HG03045 (cell line): Measurements from ENCODE around the gene FBF1.

Experiments
- ATAC-seq: cut with Tn5 transposase; IDR thresholded peaks from one replicate; pipeline ENCODE4 v1.9.1; 2021; ENCODE audit warnings: mild to moderate bottlenecking, moderate library complexity; ENCODE audit not compliant: unreplicated experiment

Gene FBF1

GRCh38 chr17:75917917-75918445 lies 22.9 kb downstream of the FBF1 start:
- no peak for ATAC-seq

- ATAC-seq, result no peak
These were observed 23.5 kb downstream of the FBF1 start for GRCh38 chr17:75917141-75917916.

GRCh38 chr17:75915268-75915667 lies 25.6 kb downstream of the FBF1 start:
- ATAC-seq, result no peak

- ATAC-seq, result no peak
These were observed 26.1 kb downstream of the FBF1 start for GRCh38 chr17:75914643-75915267.

GRCh38 chr17:75913537-75914210 lies 27.2 kb downstream of the FBF1 start:
- ATAC-seq, result no peak

- no peak for ATAC-seq
These were observed 30.1 kb downstream of the FBF1 start for GRCh38 chr17:75910699-75911098.

- no peak for ATAC-seq
These were observed 31.0 kb downstream of the FBF1 start for GRCh38 chr17:75909812-75910274.

- ATAC-seq, result no peak
These were observed 31.6 kb downstream of the FBF1 start for GRCh38 chr17:75909051-75909811.

GRCh38 chr17:75908201-75908600 lies 32.6 kb downstream of the FBF1 start:
- no peak for ATAC-seq

- no peak for ATAC-seq
These were observed 34.5 kb downstream of the FBF1 start for GRCh38 chr17:75906143-75906884.

- peak; percentile 94 for ATAC-seq
These were observed 35.9 kb downstream of the FBF1 start, which contains the start of gene MRPL38 for GRCh38 chr17:75904749-75905521. MRPL38 (minus strand) TSS chr17:75904884; CDS start chr17:75904875, 9 bp downstream.

- no peak for ATAC-seq
These were observed 38.4 kb downstream of the FBF1 start for GRCh38 chr17:75902406-75902805.

GRCh38 chr17:75901727-75902126 lies 39.1 kb downstream of the FBF1 start:
- no peak for ATAC-seq

GRCh38 chr17:75900691-75901533 lies 39.9 kb downstream of the FBF1 start:
- no peak for ATAC-seq

GRCh38 chr17:75899767-75900468 lies 40.9 kb downstream of the FBF1 start:
- no peak for ATAC-seq

GRCh38 chr17:75899353-75899752 lies 41.5 kb downstream of the FBF1 start:
- no peak for ATAC-seq

GRCh38 chr17:75898791-75899190 lies 42.1 kb downstream of the FBF1 start:
- no peak for ATAC-seq

GRCh38 chr17:75898065-75898464 lies 42.8 kb downstream of the FBF1 start:
- no peak for ATAC-seq
